ENCODE results near the gene PRX. TPM values are rescaled to one million over a fixed set of nuclear protein-coding genes. Genes with fewer than 3 reads are reported as not detected.

The PRX gene
- total RNA-seq, 1 experiment from 2014 or later, result 3.4 TPM

GRCh38 chr19:40458597-40458974 lies 45.4 kb upstream of the PRX start:
- no peak overlapping the region for H3K4me3 ChIP-seq (ENCODE audit: low read depth in 2 of 2, low read length in 2 of 2)
- H3K9me3 ChIP-seq (ENCODE audit: control insufficient read depth, insufficient read depth, low read depth, low read length), result no peaks in the 10 kb centered on the region
- TF ChIP-seq REST (IDR thresholded peaks at IDR 0.05; ENCODE audit: insufficient read depth in 1 of 2, low read depth in 2 of 2, low read length in 1 of 2) (no peak), TCF7L2 (IDR thresholded peaks at IDR 0.05; ENCODE audit: low read depth, low read length) (no peak), SIN3A (IDR thresholded peaks at IDR 0.05; ENCODE audit: borderline replicate concordance, insufficient read depth, low read depth, low read length) (no peak), CTCF (IDR thresholded peaks at IDR 0.05) (no peak), POLR2AphosphoS5 (IDR thresholded peaks at IDR 0.05; ENCODE audit: low read depth, low read length) (no peak)
- POLR2A ChIA-PET, result interaction anchor here (0.6 kb wide), 1 partner anchor 22 kb away, joined by 6 read pairs; no protein-coding TSS in a partner anchor
- H3K27me3 ChIP-seq (ENCODE audit: control insufficient read depth, insufficient read depth, low read length), result no peaks in the 10 kb centered on the region
- H3K27ac ChIP-seq (ENCODE audit: low read length), result no peak overlapping the region
- ATAC-seq, result no peak
- CTCF ChIA-PET, result no interaction called here
- in situ Hi-C loops (cut with HindIII; ENCODE audit: low pct_unique_long_range_greater_than_20kb, low sequenced_read_pairs), result no loop called here
- BruUV-seq (replicated peaks), result no TSS peak
- peaks cover 3% of the 10 kb centered on the region; the same call in 1 of the 2 replicates for H3K4me1 ChIP-seq (ENCODE audit: control insufficient read depth, insufficient read depth, low read length)
- H3K36me3 ChIP-seq (ENCODE audit: control insufficient read depth, insufficient read depth, low read length), result no peaks in the 10 kb centered on the region
- intact Hi-C loops (cut with micrococcal nuclease; ENCODE audit: unreplicated experiment), result no loop called here
- no peak for DNase-seq (ENCODE audit: low read depth, low spot score)

GRCh38 chr19:40457953-40458596 lies 44.9 kb upstream of the PRX start:
- TF ChIP-seq REST (IDR thresholded peaks at IDR 0.05; ENCODE audit: insufficient read depth in 1 of 2, low read depth in 2 of 2, low read length in 1 of 2), result no peak
- TF ChIP-seq SIN3A (IDR thresholded peaks at IDR 0.05; ENCODE audit: borderline replicate concordance, insufficient read depth, low read depth, low read length), result no peak
- TF ChIP-seq POLR2AphosphoS5 (IDR thresholded peaks at IDR 0.05; ENCODE audit: low read depth, low read length), result no peak
- TF ChIP-seq CTCF (IDR thresholded peaks at IDR 0.05), result no peak
- TF ChIP-seq TCF7L2 (IDR thresholded peaks at IDR 0.05; ENCODE audit: low read depth, low read length), result no peak
- BruUV-seq (replicated peaks), result no TSS peak
- H3K4me3 ChIP-seq (ENCODE audit: low read depth in 2 of 2, low read length in 2 of 2), result no peak overlapping the region
- no peak for DNase-seq (ENCODE audit: low read depth, low spot score)
- ChIA-PET CTCF (no interaction called here), POLR2A (interaction anchor here (0.6 kb wide), 1 partner anchor 22 kb away, joined by 6 read pairs; no protein-coding TSS in a partner anchor)
- peaks cover 2% of the 10 kb centered on the region; the same call in 1 of the 2 replicates for H3K4me1 ChIP-seq (ENCODE audit: control insufficient read depth, insufficient read depth, low read length)
- H3K27me3 ChIP-seq (ENCODE audit: control insufficient read depth, insufficient read depth, low read length), result no peaks in the 10 kb centered on the region
- intact Hi-C loops (cut with micrococcal nuclease; ENCODE audit: unreplicated experiment) (no loop called here), in situ Hi-C loops (cut with HindIII; ENCODE audit: low pct_unique_long_range_greater_than_20kb, low sequenced_read_pairs) (no loop called here)
- no peak for ATAC-seq
- no peaks in the 10 kb centered on the region for H3K9me3 ChIP-seq (ENCODE audit: control insufficient read depth, insufficient read depth, low read depth, low read length)
- H3K36me3 ChIP-seq (ENCODE audit: control insufficient read depth, insufficient read depth, low read length), result no peaks in the 10 kb centered on the region
- no peak overlapping the region for H3K27ac ChIP-seq (ENCODE audit: low read length)

All from Panc1 (cell line).